Neuronal stem cell (in vitro differentiated cells): ENCODE results near the gene CD247.

ENCODE experiments used
- DNase-seq: peaks from one replicate; pipeline ENCODE4 v3.0.0-alpha.2; 2013; ENCODE audit warnings: low spot score
- H2AFZ ChIP-seq: one replicate; pipeline ENCODE4 v1.6.1; 2013; ENCODE audit warnings: mild to moderate bottlenecking, low read length, inconsistent platforms
- H2AK5ac ChIP-seq: 2 replicates; pipeline ENCODE4 v1.6.1; 2013; ENCODE audit warnings: low read depth, mild to moderate bottlenecking, inconsistent platforms, low read length, moderate library complexity, mixed read lengths
- H2BK120ac ChIP-seq: 2 replicates; pipeline ENCODE4 v1.6.1; 2013; ENCODE audit warnings: low read depth, mild to moderate bottlenecking, inconsistent platforms, low read length, moderate library complexity, mixed read lengths
- H2BK12ac ChIP-seq: one replicate; pipeline ENCODE4 v1.6.1; 2013; ENCODE audit warnings: low read length, inconsistent platforms
- H2BK15ac ChIP-seq: 2 replicates; pipeline ENCODE4 v1.6.1; 2013; ENCODE audit warnings: mild to moderate bottlenecking, low read length, inconsistent platforms, mixed read lengths
- H2BK5ac ChIP-seq: one replicate; pipeline ENCODE4 v1.6.1; 2013; ENCODE audit warnings: inconsistent platforms, mild to moderate bottlenecking, low read length, moderate library complexity
- H3K14ac ChIP-seq: one replicate; pipeline ENCODE4 v1.6.1; 2013; ENCODE audit warnings: low read length, inconsistent platforms
- H3K18ac ChIP-seq: 2 replicates; pipeline ENCODE4 v1.6.1; 2013; ENCODE audit warnings: low read length, inconsistent platforms
- H3K23ac ChIP-seq: 2 replicates; pipeline ENCODE4 v1.6.1; 2013; ENCODE audit warnings: low read depth, mild to moderate bottlenecking, mixed read lengths, low read length, inconsistent platforms; ENCODE audit not compliant: poor library complexity
- H3K27ac ChIP-seq: replicated peaks from 3 replicates; pipeline ENCODE4 v1.5.1; 2013; ENCODE audit warnings: low read length, inconsistent platforms
- H3K27me3 ChIP-seq, 3 experiments: 2 replicates each; pipeline ENCODE4 v1.6.1; 2013; ENCODE audit warnings: low read length in 3 of 3, mild to moderate bottlenecking in 2 of 3, inconsistent platforms in 1 of 3, low read depth in 1 of 3, mixed read lengths in 1 of 3, moderate library complexity in 1 of 3; ENCODE audit not compliant: control insufficient read depth in 3 of 3, insufficient read depth in 3 of 3
- H3K36me3 ChIP-seq, 2 donors: replicated peaks in 1 of 2; 2 replicates each; pipeline ENCODE4 v1.6.1; 2013; ENCODE audit warnings: low read length in 2 of 2; ENCODE audit not compliant: control insufficient read depth in 2 of 2, insufficient read depth in 2 of 2
- H3K4ac ChIP-seq: 2 replicates; pipeline ENCODE4 v1.6.1; 2013; ENCODE audit warnings: inconsistent platforms, mild to moderate bottlenecking, low read length, moderate library complexity
- H3K4me1 ChIP-seq, 2 donors: 1 replicate in 1 of 2; 2 replicates in 1 of 2; pipeline ENCODE4 v1.6.1; 2013; ENCODE audit warnings: low read length in 2 of 2, low read depth in 1 of 2; ENCODE audit not compliant: control insufficient read depth in 2 of 2, insufficient read depth in 1 of 2
- H3K4me2 ChIP-seq: one replicate; pipeline ENCODE4 v1.6.1; 2013; ENCODE audit warnings: mild to moderate bottlenecking, low read length, inconsistent platforms; ENCODE audit not compliant: insufficient read depth, poor library complexity, severe bottlenecking
- H3K4me3 ChIP-seq, 2 donors: 2 replicates each; pipeline ENCODE4 v1.5.1; 2013; ENCODE audit warnings: low read length in 2 of 2, mild to moderate bottlenecking in 2 of 2, inconsistent platforms in 1 of 2, moderate library complexity in 1 of 2
- H3K79me1 ChIP-seq: one replicate; pipeline ENCODE4 v1.6.1; 2013; ENCODE audit warnings: low read depth, mild to moderate bottlenecking, inconsistent platforms, low read length, moderate library complexity
- H3K9ac ChIP-seq: one replicate; pipeline ENCODE4 v1.6.1; 2013; ENCODE audit warnings: mild to moderate bottlenecking, low read depth, low read length, inconsistent platforms; ENCODE audit not compliant: poor library complexity
- H3K9me3 ChIP-seq, 2 donors: replicated peaks in 1 of 2; 2 replicates each; pipeline versions ENCODE3 to v1.6.1; 2013; ENCODE audit warnings: low read length in 2 of 2, mild to moderate bottlenecking in 2 of 2, inconsistent platforms in 1 of 2, low read depth in 1 of 2, mixed read lengths in 1 of 2, moderate library complexity in 1 of 2; ENCODE audit not compliant: control insufficient read depth in 2 of 2, insufficient read depth in 1 of 2
- H4K8ac ChIP-seq: one replicate; pipeline ENCODE4 v1.6.1; 2013; ENCODE audit warnings: low read depth, mild to moderate bottlenecking, inconsistent platforms, low read length, moderate library complexity
- H4K91ac ChIP-seq: one replicate; pipeline ENCODE4 v1.6.1; 2013; ENCODE audit warnings: low read length, low read depth, mild to moderate bottlenecking, inconsistent platforms; ENCODE audit not compliant: poor library complexity
- WGBS, 2 donors: extraction: QIAGEN DNeasy Blood & Tissue Kit; methylation state at CpG; one replicate each; pipeline ENCODE4 v1.1.7; 2013; ENCODE audit warnings: missing lambda C conversion rate in 2 of 2, mixed read lengths in 1 of 2; ENCODE audit not compliant: insufficient read length in 2 of 2, insufficient replicate concordance in 1 of 2; ENCODE audit errors: extremely low coverage in 2 of 2; 5-methylcytosine and 5-hydroxymethylcytosine counted together

The CD247 gene

DNA sequence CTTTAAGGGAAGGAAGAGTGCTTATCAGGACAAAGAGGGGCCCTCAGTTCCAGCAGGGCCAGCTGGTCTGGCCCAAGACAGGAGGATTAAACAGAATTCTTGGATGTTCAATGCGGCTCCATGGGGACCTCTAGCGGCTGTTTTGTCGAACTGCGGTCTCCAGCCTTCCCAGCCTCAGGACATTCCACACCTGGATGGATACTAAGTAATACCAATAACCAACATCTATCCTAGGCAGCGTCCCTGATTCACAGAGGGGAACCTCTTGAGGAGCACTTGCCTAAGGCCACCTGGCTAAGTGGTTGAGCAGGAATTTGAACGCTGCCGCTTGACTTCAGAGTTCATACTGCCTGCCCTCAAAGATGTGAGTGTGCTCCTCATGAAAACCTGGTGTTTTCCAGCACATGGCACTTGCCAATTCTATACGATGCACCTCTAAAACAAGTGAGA is 15.5 kb upstream of the CD247 start:
- Histone ChIP-seq H4K8ac (no peak overlapping the region), H3K27me3 (no peaks in the 10 kb centered on the region), H3K36me3 (no peaks in the 10 kb centered on the region), H2BK15ac (no peak overlapping the region), H2AK5ac (no peak overlapping the region), H3K18ac (no peak overlapping the region), H3K79me1 (no peaks in the 10 kb centered on the region), H2BK5ac (no peak overlapping the region), H4K91ac (no peak overlapping the region), H2AFZ (peak overlapping the region; percentile 90), H3K9me3 (no peaks in the 10 kb centered on the region), H2BK12ac (no peak overlapping the region), H3K4me1 (peaks cover 5 to 7% of the 10 kb centered on the region in 2 donors), H3K4me2 (no peak overlapping the region), H3K27ac (peak overlapping the region; percentile 42), H2BK120ac (peak overlapping the region; percentile 68), H3K9ac (no peak overlapping the region), H3K4me3 (no peak overlapping the region), H3K23ac (no peak overlapping the region), H3K14ac (no peak overlapping the region), H3K4ac (no peak overlapping the region)
- peak; percentile 88 for DNase-seq
- WGBS, 2 donors, result no CpG with 5 or more reads among the region's 8 CpGs

DNA sequence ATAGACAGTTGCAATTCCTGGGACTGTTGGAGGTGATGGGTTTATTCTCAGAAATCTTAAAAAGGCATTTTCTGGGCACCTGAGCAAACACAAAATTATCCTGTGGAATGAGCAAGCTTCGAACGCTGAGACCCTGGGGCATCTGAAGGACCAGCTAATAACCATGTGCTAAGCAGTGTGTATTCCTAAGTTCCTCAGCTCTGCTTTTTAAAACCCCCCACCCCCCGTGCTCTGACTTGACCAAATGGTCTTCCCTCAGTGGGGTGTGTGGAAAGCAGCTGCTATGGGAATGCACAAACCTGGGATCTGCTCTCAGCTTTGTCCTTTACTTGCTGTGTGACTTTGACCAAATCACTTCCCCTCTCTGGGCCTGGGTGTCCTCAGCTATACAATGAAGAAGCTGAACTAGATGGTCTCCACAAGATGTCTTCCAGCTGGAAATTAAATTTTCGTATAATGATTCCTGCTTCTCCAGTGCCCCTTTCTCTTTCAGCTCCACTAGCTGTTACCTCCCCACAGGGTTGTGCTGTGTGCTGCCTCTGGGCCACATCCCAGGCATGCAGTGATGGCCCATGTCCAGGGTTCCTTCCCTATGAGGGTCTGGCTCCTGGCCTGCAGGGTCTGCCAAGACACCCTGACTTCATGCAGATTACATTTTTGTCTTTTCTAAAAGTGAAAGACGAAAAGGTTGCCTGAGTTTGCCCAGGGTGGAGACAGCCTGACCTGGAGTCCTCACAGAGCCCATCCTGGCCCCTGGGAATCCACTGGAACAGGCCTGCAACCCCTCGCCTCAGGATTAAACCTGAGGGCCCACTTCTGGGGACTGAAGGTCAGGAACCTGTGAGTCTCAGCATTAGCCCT is 14.9 kb upstream of the CD247 start:
- Histone ChIP-seq H3K23ac (no peak overlapping the region), H3K4me2 (no peak overlapping the region), H3K14ac (no peak overlapping the region), H2BK120ac (peak overlapping the region; percentile 68), H2BK12ac (peak overlapping the region; percentile 87), H3K27ac (peak overlapping the region; percentile 42), H4K8ac (no peak overlapping the region), H3K4me3 (no peak overlapping the region), H3K9me3 (no peaks in the 10 kb centered on the region), H3K36me3 (no peaks in the 10 kb centered on the region), H2AK5ac (peak overlapping the region; percentile 86), H3K4ac (no peak overlapping the region), H3K79me1 (no peaks in the 10 kb centered on the region), H3K27me3 (no peaks in the 10 kb centered on the region), H3K9ac (no peak overlapping the region), H3K4me1 (peaks cover 5 to 7% of the 10 kb centered on the region in 2 donors), H2AFZ (peak overlapping the region; percentile 90), H3K18ac (peak overlapping the region; percentile 95), H2BK15ac (peak overlapping the region; percentile 95), H4K91ac (no peak overlapping the region), H2BK5ac (peak overlapping the region; percentile 63)
- WGBS, 2 donors, result no CpG with 5 or more reads among the region's 6 CpGs
- no peak for DNase-seq

DNA sequence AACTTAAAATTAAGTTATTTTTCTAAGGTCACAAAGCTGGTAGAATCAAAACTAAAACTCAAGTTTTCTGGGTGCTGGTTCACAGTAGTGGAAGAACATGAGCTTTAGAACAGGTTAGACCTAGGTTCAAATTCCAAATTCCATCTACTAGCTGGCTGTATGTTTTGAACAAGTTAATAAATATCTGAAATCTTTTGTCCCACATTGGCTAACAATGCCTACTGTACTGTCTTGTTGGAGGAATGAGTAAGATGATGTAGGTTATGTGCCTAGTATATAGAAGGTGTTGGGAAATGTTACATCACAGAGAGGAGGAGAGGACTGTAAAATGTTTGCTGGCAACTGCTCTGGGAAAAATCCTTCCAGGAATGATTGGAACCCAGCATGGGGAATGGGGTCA is 14.0 kb upstream of the CD247 start:
- no peak overlapping the region for H2AK5ac ChIP-seq
- H2BK120ac ChIP-seq, result no peak overlapping the region
- no peak overlapping the region for H3K14ac ChIP-seq
- H3K27ac ChIP-seq, result no peak overlapping the region
- H2BK15ac ChIP-seq, result no peak overlapping the region
- no peaks in the 10 kb centered on the region for H3K9me3 ChIP-seq
- H3K27me3 ChIP-seq, result no peaks in the 10 kb centered on the region
- H2AFZ ChIP-seq, result no peak overlapping the region
- H3K4ac ChIP-seq, result no peak overlapping the region
- peaks cover 6 to 8% of the 10 kb centered on the region in 2 donors for H3K4me1 ChIP-seq
- no peak overlapping the region for H3K4me2 ChIP-seq
- H2BK5ac ChIP-seq, result no peak overlapping the region
- no peak overlapping the region for H2BK12ac ChIP-seq
- H3K9ac ChIP-seq, result no peak overlapping the region
- H3K36me3 ChIP-seq, result no peaks in the 10 kb centered on the region
- no peak for DNase-seq
- no peak overlapping the region for H3K4me3 ChIP-seq
- H3K23ac ChIP-seq, result no peak overlapping the region
- no peak overlapping the region for H4K8ac ChIP-seq
- no peaks in the 10 kb centered on the region for H3K79me1 ChIP-seq
- H3K18ac ChIP-seq, result no peak overlapping the region
- H4K91ac ChIP-seq, result no peak overlapping the region

DNA sequence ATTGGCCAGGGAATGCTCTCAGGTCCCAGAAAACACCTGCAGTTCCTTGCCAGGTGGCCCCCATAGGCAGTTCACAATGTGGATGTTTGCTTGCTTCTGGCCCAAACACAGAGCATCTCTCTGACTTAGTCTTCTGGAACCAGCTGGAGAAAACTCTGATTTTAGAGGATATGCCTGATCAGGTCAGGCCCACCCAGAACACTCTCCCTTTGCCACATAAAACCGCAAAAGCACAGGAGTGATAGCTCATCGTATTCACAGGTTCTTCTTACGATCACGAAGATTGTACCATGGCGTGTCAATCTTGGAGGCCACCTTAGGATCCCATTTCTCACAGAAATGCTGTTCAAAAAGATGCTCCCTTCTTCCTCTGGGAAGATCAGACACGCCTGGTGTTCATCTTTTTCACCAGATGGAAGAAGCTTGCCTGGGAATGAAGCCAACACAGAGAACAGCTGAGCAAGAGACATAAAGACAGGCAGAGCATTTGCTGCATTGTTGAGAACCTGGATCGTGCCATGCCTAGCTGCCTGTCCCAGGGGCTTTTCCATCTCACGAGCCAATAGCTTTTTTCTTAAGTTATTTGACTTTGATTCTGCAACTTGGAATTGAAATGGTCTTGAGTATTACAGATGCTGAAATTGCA is 11.6 kb upstream of the CD247 start:
- H4K91ac ChIP-seq, result no peak overlapping the region
- no CpG with 5 or more reads among the region's 8 CpGs for WGBS, 2 donors
- H3K4me2 ChIP-seq, result no peak overlapping the region
- no peak overlapping the region for H3K4ac ChIP-seq
- H2BK15ac ChIP-seq, result no peak overlapping the region
- H3K36me3 ChIP-seq, result no peaks in the 10 kb centered on the region
- no peak overlapping the region for H3K27ac ChIP-seq
- peaks cover 7 to 15% of the 10 kb centered on the region in 2 donors for H3K4me1 ChIP-seq
- H2AFZ ChIP-seq, result no peak overlapping the region
- H3K79me1 ChIP-seq, result no peaks in the 10 kb centered on the region
- H2BK5ac ChIP-seq, result no peak overlapping the region
- H3K27me3 ChIP-seq, result no peaks in the 10 kb centered on the region
- H2BK120ac ChIP-seq, result no peak overlapping the region
- H3K23ac ChIP-seq, result no peak overlapping the region
- no peak overlapping the region for H3K18ac ChIP-seq
- no peak overlapping the region for H3K9ac ChIP-seq
- no peak for DNase-seq
- no peak overlapping the region for H3K4me3 ChIP-seq
- no peak overlapping the region for H4K8ac ChIP-seq
- H2BK12ac ChIP-seq, result no peak overlapping the region
- H3K14ac ChIP-seq, result no peak overlapping the region
- H2AK5ac ChIP-seq, result no peak overlapping the region
- H3K9me3 ChIP-seq, result no peaks in the 10 kb centered on the region
